Activated CD4-positive, alpha-beta T cell treated with anti-CD3 and anti-CD28 coated beads, Interleukin-2, amount 50 U/mL, for 1 hour (primary cell): ENCODE data around the gene ZNF778.
"Not testable (repeated sequence)": the region's sequence is repeated elsewhere in the genome, so short reads cannot be mapped to it uniquely, and the experiment has no call there.

Experiments used
- DNase-seq: peaks from one replicate; pipeline ENCODE4 v3.0.0-alpha.2; 2020

The ZNF778 gene

DNA sequence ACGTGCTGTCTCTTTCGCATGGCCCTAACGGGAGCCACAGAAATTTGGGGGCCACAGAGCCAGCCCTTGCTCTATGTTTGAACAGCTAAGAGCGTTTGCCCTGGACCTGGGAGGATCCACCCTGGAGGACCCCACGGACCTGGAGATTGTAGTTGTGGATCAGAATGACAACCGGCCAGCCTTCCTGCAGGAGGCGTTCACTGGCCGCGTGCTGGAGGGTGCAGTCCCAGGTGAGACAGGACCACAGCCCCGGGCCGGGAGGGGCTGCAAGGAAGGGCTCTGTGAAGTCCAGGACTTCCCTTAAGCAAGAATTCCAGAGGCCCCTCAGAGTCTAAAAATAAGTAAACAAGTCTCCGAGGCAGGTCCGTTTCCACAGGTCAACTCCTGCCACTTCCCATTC is 34.0 kb upstream of the ZNF778 start:
- DNase-seq: no peak

DNA sequence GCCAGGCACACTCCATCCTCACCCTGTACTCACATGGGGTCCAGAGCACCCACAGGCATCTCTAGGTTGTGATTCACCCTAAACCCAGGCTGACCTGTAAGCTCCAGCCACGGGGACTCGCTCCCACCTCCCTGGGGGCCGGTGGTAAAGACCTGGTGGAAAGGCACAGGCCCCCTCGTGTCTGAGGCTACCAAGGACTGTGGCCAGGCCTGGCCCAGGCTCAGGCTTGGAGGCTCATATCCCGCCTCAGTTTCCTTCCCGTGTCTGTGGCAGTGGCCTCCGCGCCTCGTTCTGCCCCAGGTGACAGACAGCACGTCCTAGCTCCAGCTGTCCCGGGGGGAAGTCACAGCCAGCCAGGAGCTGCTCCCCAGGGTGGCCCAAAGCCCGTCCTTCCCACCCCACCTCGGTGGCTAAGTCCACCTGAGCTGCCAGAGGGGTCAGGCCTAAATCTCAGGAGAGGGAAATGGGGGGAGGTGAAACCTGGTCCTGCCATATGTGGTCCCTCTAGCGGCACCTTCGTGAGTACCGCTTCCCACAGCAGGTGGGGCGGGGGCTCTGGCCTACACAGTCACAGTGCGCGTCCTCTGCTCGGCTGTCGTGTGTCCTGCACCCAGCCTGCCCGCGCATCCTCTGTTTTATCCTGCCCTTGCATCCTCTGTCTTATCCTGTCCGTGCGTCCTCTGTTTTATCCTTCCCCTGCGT is 33.4 kb upstream of the ZNF778 start:
- no peak for DNase-seq

DNA sequence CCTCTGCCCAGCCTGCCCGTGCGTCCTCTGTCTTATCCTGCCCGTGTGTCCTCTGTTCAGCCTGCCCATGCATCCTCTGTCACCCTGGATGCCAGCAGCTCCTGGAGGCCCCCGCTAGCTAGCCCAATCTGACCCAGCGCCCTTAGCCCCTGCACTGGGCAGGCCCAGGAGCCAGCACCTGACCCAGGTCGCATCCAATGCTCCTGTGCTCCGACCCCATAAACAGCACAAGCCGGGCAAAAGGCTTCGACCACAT is 32.9 kb upstream of the ZNF778 start:
- no peak for DNase-seq

DNA sequence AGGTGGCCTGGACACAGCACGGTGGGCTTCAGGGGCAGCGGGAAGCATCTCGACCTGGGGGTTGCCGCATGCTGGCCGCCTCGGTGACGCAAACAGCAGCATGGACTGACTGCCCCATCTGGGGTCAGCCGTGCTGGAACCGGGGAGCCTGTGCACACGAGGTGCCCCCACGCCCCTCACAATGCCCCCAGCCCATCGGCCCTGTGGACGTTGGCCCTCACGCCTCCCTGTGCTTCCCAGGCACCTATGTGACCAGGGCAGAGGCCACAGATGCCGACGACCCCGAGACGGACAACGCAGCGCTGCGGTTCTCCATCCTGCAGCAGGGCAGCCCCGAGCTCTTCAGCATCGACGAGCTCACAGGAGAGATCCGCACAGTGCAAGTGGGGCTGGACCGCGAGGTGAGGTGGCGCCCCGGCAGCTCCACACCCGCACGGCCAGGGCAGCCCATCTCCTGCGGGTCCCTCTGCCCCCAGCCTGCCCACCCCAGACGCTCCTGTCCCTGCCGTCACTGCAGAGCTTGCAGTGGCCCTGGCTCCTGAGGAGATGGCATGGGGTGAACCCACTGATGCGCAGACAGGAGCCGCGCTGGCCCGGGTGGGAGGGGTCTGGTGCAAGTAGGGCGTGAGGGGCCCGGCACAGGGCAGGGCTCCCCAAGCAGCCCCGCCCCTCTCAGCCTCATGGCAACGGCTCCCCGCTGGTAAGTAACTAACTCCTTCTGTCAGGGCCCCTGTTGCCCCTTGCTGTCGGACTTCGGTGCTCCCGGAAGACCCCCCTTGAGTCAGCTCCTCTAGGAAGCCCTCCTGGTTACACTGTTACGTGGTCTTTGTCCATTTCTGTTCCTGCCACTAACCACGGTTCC is 32.3 kb upstream of the ZNF778 start:
- DNase-seq: no peak

DNA sequence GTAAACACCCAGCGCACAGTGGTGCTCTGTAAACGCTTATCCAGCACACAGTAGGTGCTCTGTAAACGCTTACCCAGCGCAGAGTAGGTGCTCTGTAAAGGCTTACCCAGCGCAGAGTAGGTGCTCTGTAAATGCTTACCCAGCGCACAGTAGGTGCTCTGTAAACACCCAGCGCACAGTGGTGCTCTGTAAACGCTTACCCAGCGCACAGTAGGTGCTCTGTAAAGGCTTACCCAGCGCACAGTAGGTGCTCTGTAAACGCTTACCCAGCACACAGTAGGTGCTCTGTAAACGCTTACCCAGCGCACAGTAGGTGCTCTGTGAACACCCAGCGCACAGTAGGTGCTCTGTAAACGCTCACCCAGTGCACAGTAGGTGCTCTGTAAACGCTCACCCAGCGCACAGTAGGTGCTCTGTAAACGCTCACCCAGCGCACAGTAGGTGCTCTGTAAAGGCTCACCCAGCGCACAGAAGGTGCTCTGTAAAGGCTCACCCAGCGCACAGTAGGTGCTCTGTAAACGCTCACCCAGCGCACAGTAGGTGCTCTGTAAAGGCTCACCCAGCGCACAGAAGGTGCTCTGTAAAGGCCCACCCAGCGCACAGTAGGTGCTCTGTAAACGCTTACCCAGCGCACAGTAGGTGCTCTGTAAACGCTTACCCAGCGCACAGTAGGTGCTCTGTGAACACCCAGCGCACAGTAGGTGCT is 31.5 kb upstream of the ZNF778 start:
- DNase-seq: not testable (repeated sequence)

DNA sequence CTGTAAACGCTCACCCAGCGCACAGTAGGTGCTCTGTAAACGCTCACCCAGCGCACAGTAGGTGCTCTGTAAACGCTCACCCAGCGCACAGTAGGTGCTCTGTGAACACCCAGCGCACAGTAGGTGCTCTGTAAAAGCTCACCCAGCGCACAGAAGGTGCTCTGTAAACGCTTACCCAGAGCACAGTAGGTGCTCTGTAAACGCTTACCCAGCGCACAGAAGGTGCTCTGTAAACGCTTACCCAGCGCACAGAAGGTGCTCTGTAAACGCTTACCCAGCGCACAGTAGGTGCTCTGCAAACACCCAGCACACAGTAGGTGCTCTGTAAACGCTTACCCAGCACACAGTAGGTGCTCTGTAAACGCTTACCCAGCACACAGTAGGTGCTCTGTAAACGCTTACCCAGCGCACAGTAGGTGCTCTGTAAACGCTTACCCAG is 30.9 kb upstream of the ZNF778 start:
- DNase-seq: not testable (repeated sequence)

DNA sequence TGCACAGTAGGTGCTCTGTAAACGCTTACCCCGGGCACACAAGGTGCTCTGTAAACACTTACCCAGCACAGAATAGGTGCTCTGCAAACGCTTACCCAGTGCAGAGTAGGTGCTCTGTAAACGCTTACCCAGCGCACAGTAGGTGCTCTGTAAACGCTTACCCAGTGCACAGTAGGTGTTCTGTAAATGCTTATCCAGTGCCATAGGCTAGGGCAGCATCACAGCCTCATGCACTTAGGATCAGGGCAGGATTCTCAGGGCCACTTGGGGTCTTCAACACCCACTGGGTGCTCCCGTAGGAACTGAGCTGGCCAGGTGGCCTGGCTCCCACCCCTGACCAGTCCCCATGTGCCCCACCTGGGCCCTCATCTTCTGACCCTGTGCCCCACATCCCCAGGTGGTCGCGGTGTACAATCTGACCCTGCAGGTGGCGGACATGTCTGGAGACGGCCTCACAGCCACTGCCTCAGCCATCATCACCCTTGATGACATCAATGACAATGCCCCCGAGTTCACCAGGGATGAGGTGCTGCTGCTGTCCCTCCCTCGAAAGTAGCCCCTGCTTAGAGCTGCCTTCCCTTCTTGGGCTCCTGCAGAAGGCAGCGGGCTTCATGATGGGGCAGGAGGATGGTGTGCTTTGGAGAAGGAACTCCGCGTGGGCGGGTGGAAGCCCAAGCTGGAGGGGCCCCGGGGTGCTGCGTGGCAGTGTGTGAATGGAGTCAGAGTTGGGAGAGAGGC is 30.3 kb upstream of the ZNF778 start:
- no peak for DNase-seq

DNA sequence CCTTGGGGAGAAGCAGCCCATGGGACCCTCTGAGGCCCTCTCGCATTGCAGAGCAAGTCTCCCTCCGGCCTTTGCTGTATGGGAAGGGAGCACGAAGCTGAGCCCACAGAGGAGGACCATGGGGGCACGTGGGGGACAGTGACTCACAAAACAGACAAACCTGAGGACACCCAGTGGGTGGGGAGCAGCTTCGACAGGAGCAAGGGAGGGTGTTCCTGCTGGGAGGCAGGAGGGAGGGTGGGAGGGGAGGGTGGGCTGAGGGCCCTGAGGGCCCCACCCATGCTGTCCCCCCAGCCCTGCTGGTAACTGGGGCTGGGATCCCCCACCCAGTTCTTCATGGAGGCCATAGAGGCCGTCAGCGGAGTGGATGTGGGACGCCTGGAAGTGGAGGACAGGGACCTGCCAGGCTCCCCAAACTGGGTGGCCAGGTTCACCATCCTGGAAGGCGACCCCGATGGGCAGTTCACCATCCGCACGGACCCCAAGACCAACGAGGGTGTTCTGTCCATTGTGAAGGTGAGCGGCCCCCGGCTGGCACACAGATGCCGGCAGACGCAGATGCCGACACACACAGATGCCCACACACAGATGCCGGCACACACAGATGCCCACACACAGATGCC is 29.6 kb upstream of the ZNF778 start:
- no peak for DNase-seq

DNA sequence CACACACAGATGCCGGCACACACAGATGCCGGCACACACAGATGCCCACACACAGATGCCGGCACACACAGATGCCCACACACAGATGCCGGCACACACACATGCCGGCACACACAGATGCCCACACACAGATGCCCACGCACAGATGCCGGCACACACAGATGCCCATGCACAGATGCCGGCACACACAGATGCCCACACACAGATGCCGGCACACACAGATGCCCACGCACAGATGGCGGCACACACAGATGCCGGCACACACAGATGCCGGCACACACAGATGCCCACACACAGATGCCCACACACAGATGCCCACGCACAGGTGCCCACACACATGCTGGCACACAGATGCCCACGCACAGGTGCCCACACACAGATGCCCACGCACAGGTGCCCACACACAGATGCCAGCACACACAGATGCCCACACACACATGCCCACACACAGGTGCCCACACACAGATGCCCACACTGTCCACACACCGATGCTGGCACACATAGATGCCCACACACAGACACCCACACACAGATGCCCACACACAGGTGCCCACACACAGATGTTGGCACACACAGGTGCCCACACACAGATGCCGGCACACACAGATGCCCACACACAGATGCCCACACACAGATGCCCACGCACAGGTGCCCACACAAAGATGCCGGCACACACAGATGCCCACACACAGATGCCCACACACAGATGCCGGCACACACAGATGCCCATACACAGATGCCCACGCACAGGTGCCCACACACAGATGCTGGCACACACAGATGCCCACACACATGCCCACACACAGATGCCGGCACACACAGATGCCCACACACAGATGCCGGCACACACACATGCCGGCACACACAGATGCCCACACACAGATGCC is 28.8 kb upstream of the ZNF778 start:
- DNase-seq: not testable (repeated sequence)

DNA sequence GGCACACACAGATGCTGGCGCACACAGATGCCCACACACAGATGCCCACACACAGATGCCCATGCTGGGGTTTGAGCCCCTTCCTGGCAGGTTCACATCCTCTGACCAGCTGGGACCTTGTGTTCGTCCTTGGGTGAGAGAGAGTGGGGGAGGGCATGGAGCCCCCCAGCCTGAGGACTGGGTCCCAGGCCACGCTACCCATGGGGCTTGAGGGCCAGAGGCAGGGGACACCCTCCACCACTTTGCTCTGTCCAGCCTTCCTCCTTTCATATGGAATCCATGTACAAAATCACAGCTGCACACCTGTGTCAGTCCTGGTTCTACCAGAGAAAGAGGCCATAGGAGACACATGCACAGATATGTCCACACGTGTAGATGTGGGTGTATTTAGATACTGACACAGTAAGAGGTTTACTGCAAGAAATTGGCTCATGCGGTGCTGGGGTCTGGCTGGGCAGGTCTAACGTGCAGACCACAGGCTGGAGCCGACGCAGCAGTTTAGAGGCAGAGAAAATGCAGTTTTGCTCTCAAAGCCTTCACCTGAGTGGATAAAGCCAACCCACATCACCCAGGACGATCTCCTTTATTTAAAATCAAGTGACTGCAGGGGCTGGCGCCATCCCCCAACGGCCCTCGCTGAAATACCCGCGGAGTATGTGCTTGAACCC is 28.0 kb upstream of the ZNF778 start:
- DNase-seq: no peak

DNA sequence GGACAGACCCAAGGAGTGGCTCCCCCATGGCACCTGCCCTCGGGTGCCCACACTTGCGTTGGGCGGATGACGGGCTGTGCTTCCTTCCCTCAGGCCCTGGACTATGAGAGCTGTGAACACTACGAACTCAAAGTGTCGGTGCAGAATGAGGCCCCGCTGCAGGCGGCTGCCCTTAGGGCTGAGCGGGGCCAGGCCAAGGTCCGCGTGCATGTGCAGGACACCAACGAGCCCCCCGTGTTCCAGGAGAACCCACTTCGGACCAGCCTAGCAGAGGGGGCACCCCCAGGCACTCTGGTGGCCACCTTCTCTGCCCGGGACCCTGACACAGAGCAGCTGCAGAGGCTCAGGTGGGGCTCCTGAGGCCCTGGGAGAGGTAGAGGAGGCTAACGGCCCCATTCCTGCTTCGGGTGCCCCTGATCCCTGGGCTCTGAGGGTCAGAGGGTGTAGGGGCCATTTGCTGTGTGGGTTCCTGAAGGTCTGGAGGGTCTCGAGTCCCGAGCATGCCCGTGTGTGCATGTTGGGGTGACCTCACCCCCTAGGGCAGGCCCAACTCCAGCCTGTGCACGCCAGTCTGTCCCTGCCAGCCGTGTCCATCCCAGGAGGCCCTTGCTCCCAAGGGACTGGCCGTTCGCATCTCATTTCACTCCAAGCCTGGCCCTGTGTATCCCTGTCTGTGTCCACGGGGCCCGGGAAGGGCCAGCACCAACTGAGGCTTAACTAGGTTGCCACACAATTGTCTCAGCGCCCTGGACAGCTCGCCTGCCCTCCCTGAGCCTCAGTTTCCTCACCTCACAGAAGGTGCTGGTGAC is 27.1 kb upstream of the ZNF778 start:
- DNase-seq: no peak

DNA sequence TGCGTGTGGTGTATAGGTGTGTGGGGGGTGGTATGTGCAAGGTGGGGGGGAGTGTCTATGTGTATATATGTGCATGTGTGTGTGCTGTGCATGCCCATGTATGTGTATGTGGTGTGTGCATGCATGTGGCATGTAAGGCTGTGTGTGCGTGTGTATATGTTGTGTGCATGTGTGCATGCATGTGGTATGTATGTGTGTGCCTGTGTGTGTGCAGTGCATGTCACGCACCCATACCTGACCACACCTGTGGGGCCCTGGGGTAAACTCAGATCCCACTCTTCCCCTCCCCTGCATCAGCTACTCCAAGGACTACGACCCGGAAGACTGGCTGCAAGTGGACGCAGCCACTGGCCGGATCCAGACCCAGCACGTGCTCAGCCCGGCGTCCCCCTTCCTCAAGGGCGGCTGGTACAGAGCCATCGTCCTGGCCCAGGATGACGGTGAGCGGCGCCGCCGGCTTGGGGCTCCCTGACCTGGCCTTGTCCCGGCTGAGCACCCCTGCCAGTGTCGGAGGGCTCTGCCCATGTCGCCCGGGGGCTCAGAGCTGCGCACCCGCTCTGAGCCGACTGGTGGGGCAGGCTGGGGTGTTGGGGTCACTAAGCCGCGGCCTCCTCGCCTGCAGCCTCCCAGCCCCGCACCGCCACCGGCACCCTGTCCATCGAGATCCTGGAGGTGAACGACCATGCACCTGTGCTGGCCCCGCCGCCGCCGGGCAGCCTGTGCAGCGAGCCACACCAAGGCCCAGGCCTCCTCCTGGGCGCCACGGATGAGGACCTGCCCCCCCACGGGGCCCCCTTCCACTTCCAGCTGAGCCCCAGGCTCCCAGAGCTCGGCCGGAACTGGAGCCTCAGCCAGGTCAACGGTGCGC is 26.2 kb upstream of the ZNF778 start:
- no peak for DNase-seq

DNA sequence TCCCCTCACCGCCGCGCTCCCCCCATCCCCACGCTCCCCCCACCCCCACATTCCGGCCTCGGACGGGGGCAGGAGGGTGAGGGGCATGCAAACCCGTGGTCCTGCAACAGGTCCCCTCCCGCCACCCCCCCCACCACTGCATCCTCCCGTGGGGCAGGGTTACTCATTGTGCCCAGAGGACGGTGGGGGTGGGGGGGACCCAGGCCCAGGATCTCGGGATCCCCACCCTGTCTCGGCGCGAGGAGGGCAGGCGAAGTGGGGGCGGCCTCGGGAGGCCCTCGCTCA is 25.7 kb upstream of the ZNF778 start:
- no peak for DNase-seq

DNA sequence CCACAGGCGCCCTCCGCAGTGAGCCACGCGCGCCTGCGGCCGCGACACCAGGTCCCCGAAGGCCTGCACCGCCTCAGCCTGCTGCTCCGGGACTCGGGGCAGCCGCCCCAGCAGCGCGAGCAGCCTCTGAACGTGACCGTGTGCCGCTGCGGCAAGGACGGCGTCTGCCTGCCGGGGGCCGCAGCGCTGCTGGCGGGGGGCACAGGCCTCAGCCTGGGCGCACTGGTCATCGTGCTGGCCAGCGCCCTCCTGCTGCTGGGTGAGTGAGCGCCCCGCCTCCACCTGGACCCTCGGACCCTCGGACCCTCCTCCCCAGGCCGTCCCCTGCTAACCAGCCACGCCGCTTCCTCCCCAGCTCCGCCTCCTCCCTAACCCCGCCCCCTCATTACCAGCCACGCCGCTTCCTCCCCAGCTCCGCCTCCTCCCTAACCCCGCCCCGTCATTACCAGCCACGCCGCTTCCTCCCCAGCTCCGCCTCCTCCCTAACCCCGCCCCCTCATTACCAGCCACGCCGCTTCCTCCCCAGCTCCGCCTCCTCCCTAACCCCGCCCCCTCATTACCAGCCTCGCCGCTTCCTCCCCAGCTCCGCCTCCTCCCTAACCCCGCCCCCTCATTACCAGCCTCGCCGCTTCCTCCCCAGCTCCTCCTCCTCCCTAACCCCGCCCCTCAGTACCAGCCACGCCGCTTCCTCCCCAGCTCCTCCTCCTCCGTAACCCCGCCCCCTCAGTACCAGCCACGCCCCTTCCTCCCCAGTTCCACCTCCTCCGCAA is 25.1 kb upstream of the ZNF778 start:
- DNase-seq: peak; percentile 42

DNA sequence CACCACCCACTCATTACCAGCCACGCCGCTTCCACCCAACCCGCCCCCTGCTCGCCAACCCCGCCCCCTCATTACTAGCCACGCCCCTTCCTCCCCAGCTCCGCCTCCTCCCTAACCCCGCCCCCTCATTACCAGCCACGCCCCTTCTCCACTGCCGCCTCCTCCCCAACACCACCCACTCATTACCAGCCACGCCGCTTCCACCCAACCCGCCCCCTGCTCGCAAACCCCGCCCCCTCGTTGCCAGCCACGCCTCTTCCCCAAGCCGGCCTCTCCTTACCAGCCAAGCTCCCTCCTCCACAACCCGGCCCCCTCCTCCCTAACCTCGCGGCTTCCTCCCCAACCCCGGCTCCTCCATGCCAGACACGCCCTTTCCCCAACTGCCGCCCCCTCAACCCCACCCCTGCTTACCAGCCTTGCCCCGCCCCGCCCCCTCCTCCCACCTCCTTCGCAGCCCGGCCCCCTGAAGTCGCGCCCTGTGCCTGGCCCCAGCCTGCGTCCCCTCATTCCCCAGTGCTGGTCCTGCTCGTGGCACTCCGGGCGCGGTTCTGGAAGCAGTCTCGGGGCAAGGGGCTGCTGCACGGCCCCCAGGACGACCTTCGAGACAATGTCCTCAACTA is 24.4 kb upstream of the ZNF778 start:
- peak; percentile 58 for DNase-seq

DNA sequence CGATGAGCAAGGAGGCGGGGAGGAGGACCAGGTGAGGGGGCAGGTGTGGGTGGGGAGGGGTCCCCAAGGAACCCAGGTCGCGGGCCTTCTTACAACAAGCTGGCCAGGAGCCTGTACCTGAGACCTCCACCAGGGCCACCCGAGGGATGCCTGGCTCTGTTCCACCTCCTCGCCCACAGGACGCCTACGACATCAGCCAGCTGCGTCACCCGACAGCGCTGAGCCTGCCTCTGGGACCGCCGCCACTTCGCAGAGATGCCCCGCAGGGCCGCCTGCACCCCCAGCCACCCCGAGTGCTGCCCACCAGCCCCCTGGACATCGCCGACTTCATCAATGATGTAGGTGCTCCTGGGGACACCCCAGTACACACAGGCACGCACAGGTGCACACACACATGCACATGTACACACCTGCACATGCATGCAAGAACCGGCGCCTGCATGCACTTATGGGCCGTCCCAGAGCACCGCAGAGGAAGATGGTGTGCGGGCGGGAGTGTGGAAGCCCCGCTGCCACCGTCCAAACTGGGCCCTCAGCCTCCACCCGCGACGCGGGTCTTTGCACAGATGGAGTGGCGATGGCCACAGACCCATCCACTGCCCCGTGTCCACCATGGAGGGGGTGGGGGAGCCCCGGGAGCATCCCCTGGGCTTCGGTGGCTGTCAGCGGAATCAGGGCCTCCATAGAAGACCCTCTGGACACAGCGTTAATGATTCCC is 23.8 kb upstream of the ZNF778 start:
- no peak for DNase-seq
